HL-60 (cell line): ENCODE data around the gene FCN1.

Experiments
- POLR2AphosphoS5 ChIP-seq: IDR thresholded peaks from 2 replicates; pipeline ENCODE4 v1.6.1; 2012; ENCODE audit warnings: low read depth
- TF ChIP-seq, protein P1 (sequence below): IDR thresholded peaks from 2 replicates; pipeline ENCODE4 v1.6.1; 2012; ENCODE audit warnings: low read depth; ENCODE audit not compliant: insufficient replicate concordance

DNA sequence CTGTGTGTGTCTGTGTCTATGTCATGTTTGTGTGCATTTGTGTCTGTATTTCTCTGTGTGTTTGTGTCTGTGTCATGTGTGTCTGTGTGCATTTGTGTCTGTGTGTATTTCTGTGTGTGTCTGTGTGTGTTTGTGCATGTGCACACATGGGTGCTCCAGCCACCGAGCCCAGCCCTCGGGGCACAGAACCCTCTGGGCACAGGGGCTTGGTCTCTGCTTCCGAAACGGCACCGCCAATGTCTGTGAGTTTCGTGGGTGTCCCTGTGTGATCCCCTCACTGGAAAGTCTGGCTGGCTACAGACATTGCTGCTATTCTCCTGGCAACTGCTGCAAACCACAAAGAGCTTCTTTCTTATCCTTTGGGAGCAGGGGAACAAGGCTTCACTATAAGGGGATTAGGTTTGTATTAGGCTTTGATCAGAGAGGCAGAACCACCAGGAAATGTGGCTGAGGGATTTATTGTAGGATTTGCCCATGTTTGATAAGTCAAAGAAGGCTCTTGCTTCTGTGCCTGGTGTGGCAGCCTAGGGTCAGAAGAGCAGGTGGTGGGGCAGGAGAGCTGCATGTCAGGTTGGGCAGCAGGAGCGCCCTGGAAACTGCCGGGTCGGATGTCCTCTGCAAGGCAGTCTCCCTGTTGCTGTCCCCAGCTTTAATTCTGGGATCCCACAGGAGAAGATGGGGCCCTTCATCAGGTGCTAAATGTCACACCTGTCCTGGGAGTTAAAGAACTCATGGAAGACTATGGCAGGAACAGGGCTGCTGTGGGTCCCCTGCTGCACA, 39.6 kb upstream of the FCN1 start:
- no peak for TF ChIP-seq POLR2AphosphoS5
- TF ChIP-seq, protein P1, sequence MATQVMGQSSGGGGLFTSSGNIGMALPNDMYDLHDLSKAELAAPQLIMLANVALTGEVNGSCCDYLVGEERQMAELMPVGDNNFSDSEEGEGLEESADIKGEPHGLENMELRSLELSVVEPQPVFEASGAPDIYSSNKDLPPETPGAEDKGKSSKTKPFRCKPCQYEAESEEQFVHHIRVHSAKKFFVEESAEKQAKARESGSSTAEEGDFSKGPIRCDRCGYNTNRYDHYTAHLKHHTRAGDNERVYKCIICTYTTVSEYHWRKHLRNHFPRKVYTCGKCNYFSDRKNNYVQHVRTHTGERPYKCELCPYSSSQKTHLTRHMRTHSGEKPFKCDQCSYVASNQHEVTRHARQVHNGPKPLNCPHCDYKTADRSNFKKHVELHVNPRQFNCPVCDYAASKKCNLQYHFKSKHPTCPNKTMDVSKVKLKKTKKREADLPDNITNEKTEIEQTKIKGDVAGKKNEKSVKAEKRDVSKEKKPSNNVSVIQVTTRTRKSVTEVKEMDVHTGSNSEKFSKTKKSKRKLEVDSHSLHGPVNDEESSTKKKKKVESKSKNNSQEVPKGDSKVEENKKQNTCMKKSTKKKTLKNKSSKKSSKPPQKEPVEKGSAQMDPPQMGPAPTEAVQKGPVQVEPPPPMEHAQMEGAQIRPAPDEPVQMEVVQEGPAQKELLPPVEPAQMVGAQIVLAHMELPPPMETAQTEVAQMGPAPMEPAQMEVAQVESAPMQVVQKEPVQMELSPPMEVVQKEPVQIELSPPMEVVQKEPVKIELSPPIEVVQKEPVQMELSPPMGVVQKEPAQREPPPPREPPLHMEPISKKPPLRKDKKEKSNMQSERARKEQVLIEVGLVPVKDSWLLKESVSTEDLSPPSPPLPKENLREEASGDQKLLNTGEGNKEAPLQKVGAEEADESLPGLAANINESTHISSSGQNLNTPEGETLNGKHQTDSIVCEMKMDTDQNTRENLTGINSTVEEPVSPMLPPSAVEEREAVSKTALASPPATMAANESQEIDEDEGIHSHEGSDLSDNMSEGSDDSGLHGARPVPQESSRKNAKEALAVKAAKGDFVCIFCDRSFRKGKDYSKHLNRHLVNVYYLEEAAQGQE: no peak
